HUES64 (cell line): ENCODE results near the gene IL15RA.

Source experiments
- H3K27ac ChIP-seq: 2 replicates; pipeline ENCODE4 v1.7.0; 2013; ENCODE audit warnings: low read depth, low read length, inconsistent platforms
- H3K27me3 ChIP-seq: 2 replicates; pipeline ENCODE4 v1.6.1; 2013; ENCODE audit warnings: mild to moderate bottlenecking, low read length; ENCODE audit not compliant: insufficient read depth
- H3K36me3 ChIP-seq: 2 replicates; pipeline ENCODE4 v1.6.1; 2013; ENCODE audit warnings: mild to moderate bottlenecking, low read length; ENCODE audit not compliant: insufficient read depth
- H3K4me1 ChIP-seq: 2 replicates; pipeline ENCODE4 v1.6.1; 2013; ENCODE audit warnings: mild to moderate bottlenecking, low read length, moderate library complexity; ENCODE audit not compliant: insufficient read depth
- H3K4me3 ChIP-seq: 2 replicates; pipeline ENCODE4 v1.5.1; 2013; ENCODE audit warnings: mild to moderate bottlenecking, low read length, moderate library complexity
- H3K9ac ChIP-seq: 2 replicates; pipeline ENCODE4 v1.6.1; 2013; ENCODE audit warnings: mild to moderate bottlenecking, low read depth, low read length
- H3K9me3 ChIP-seq: 2 replicates; pipeline ENCODE4 v1.6.1; 2013; ENCODE audit warnings: low read depth, low read length; ENCODE audit not compliant: insufficient read depth
- WGBS: fragments of 150-250, 120-280 bp; methylation state at CpG from one replicate; pipeline ENCODE4 v1.1.7; 2013; ENCODE audit warnings: missing lambda C conversion rate; 5-methylcytosine and 5-hydroxymethylcytosine counted together

Gene IL15RA

DNA sequence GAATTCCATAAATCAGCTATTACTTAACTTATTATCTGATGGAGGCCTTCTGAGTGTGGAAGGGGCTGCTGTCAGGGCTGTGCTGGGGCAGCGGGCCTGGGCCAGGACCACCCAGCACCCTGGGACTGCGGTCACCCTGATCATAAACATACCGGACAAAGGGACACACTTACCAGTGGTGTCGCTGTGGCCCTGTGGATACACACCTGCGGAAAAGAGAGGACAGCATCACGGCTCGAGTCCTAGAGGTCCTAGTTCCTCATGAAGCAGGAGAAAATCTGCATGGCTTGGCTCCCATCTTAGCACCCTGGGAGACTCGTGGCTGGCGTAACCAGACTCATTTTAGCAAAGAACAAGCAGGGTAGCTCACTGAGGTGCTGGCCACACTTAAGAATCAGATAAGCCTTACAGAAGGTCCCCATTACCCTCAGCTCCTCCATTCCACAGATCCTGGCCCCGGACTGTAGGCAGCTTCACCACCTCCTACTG, 17.7 kb downstream of the IL15RA start:
- H3K9ac ChIP-seq: no peak overlapping the region
- no peak overlapping the region for H3K27ac ChIP-seq
- H3K27me3 ChIP-seq: no peaks in the 10 kb centered on the region
- no peaks in the 10 kb centered on the region for H3K9me3 ChIP-seq
- no peak overlapping the region for H3K4me3 ChIP-seq
- no peaks in the 10 kb centered on the region for H3K36me3 ChIP-seq
- WGBS: 94% methylated on average over 10 of the region's 10 CpGs
- H3K4me1 ChIP-seq: no peaks in the 10 kb centered on the region

DNA sequence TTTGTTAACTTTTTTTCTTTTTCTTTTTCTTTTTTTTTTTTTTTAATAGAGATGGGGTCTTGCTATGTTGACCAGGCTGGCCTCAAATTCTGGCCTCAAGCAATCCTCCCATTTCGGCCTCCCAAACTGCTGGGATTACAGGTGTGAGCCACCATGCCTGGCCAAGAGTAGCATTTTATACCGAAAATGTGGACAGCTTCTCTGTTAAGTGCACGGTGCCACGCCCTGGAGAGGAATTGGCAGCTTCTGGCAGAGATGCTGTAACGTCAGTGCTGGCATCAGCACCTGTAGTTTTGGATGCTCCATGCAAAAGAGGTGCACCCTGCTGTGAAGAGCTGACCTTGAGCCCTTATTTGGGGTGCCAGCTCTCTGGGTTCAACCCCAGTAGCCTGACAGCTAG, 18.2 kb downstream of the IL15RA start:
- Histone ChIP-seq H3K9me3 (no peaks in the 10 kb centered on the region), H3K27ac (no peak overlapping the region), H3K27me3 (no peaks in the 10 kb centered on the region), H3K4me3 (no peak overlapping the region), H3K36me3 (no peaks in the 10 kb centered on the region), H3K9ac (no peak overlapping the region), H3K4me1 (no peaks in the 10 kb centered on the region)
- WGBS: 93% methylated on average over 5 of the region's 5 CpGs

DNA sequence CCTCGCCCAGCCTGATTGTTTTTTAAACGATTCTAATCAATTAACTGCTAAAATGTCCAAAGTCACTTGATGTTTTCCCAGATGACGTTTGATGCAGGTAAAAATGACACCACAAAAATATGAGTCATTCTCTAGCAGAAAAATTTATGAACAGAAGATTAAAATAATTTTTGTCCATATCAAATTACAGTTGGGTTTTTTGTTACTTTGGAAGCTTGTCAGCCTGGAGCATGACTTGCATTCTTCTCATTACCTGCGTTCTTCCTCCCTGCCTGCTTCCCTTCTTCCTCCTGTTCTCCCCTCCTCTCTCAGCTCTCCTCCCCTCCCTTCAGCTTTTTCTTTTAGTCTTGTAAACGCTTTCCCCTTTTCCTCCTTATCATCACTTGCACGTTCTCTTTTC, 18.7 kb downstream of the IL15RA start:
- H3K36me3 ChIP-seq: no peaks in the 10 kb centered on the region
- H3K9me3 ChIP-seq: no peaks in the 10 kb centered on the region
- no peaks in the 10 kb centered on the region for H3K27me3 ChIP-seq
- H3K4me3 ChIP-seq: no peak overlapping the region
- no peak overlapping the region for H3K27ac ChIP-seq
- H3K9ac ChIP-seq: no peak overlapping the region
- H3K4me1 ChIP-seq: no peaks in the 10 kb centered on the region
- 83% methylated on average over 5 of the region's 6 CpGs for WGBS

DNA sequence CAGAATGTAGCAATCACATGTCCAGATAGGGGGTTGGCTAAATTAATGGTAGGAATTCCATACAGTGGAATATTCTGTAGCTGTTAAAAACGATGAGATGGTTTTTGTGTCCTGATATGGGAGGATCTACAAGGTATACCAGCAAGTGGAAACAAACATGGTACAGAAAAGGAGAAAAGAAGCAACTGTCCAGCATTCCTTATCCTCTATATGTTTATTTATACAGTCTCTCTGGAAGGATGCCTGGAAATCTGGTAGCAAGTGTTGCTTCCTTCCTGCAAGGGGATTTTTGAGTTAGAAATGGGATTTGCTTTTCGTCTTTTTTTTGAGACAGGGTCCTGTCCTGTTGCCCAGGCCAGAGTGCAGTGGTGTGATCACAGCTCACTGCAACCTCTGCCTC, 19.3 kb downstream of the IL15RA start:
- no peak overlapping the region for H3K4me3 ChIP-seq
- H3K27me3 ChIP-seq: no peaks in the 10 kb centered on the region
- WGBS: 87% methylated on average over 2 of the region's 2 CpGs
- no peaks in the 10 kb centered on the region for H3K36me3 ChIP-seq
- no peaks in the 10 kb centered on the region for H3K4me1 ChIP-seq
- H3K27ac ChIP-seq: no peak overlapping the region
- no peak overlapping the region for H3K9ac ChIP-seq
- no peaks in the 10 kb centered on the region for H3K9me3 ChIP-seq

DNA sequence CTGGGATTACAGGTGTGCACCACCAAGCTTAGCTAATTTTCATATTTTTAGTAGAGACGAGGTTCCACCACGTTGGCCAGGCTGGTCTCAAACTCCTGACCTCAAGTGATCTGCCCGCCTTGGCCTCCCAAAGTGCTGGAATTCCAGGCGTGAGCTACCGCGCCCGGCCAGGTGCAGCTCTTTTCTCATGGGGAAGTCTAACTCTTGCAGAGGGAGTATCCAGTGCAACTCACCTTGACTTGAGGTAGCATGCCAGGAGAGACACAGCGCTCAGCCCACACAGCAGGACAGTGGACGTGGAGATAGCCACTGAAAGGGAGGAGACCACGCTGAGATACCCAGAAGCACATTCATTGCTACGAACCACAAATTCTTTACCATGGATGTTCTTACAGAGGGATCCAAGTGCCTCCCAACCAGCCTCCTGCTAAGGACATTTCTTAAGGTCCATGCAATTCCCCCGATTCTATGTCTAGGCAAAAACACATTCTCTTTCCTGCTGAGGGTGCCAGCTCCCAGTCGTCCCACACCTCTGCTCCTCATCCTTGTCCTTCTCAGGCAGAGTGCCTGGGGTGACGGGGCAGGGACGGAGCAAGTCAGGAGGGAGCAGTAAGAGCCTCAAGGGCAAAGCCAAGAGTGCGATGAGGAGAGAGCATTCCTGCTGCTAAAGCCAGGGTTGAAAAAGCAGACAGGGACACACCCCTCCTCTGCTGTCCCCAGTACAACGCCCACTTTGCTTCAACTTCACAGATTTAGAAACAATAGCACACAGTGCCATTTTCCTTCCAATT, 21.0 kb downstream of the IL15RA start:
- no peaks in the 10 kb centered on the region for H3K27me3 ChIP-seq
- no peaks in the 10 kb centered on the region for H3K9me3 ChIP-seq
- no peak overlapping the region for H3K9ac ChIP-seq
- no peak overlapping the region for H3K4me3 ChIP-seq
- no peaks in the 10 kb centered on the region for H3K4me1 ChIP-seq
- H3K36me3 ChIP-seq: no peaks in the 10 kb centered on the region
- no peak overlapping the region for H3K27ac ChIP-seq
- 88% methylated on average over 17 of the region's 17 CpGs for WGBS

DNA sequence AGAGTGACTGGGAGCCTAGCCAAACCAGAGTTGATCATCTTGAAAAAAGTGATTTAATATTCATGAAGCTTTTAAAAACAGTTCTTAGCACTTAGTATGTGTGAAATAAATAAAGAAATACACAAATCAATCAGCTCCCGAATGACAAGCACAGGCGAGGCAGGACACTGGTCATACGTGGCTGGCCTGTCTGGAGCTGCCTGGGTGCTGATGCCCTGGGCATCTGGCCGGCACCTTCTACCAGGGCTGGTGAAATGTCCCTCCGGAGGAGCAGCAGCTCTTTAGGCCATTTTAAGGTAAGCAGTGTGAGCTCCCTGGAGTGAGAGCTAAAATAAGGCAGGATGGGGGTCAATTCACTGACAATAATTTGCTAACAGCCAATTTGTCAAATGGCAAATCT, 23.7 kb downstream of the IL15RA start:
- Histone ChIP-seq H3K4me3 (no peak overlapping the region), H3K27me3 (no peaks in the 10 kb centered on the region), H3K9me3 (no peaks in the 10 kb centered on the region), H3K36me3 (no peaks in the 10 kb centered on the region), H3K27ac (no peak overlapping the region), H3K4me1 (no peaks in the 10 kb centered on the region), H3K9ac (no peak overlapping the region)
- WGBS: 86% methylated on average over 5 of the region's 5 CpGs

DNA sequence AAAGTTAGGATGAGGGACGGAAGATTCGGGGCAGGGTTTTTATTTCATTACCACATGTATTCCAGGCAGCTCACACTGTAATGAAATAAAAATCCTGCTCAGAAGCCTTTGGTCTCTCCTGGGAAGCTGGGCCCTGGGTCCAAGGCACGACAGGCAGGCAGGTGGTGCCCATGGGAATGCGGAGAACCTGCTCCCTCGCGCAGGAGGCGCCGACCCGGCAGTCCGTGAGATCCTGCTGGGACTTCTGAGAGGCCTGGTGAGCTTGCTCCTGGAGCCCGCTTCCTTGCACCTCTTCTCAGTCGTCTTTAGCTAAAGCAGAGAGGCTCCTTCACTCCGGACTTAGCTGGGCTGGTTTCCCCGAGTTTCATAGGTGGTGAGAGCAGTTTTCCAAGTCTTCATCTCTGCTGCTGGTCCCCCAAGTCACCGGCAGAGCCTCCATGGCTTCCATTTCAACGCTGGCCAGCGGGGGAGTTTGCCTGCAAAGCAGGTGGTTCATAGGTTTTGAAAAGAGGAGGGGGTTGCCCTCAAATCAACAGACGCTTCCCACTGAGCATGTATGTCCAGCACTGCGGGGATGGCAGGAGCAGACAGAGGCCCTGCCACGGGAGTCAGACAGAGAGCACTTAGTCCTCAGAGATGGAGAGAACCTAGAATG, 24.5 kb downstream of the IL15RA start:
- no peaks in the 10 kb centered on the region for H3K4me1 ChIP-seq
- no peak overlapping the region for H3K9ac ChIP-seq
- WGBS: 76% methylated on average over 19 of the region's 20 CpGs
- no peak overlapping the region for H3K27ac ChIP-seq
- H3K27me3 ChIP-seq: no peaks in the 10 kb centered on the region
- no peak overlapping the region for H3K4me3 ChIP-seq
- H3K9me3 ChIP-seq: no peaks in the 10 kb centered on the region
- no peaks in the 10 kb centered on the region for H3K36me3 ChIP-seq

DNA sequence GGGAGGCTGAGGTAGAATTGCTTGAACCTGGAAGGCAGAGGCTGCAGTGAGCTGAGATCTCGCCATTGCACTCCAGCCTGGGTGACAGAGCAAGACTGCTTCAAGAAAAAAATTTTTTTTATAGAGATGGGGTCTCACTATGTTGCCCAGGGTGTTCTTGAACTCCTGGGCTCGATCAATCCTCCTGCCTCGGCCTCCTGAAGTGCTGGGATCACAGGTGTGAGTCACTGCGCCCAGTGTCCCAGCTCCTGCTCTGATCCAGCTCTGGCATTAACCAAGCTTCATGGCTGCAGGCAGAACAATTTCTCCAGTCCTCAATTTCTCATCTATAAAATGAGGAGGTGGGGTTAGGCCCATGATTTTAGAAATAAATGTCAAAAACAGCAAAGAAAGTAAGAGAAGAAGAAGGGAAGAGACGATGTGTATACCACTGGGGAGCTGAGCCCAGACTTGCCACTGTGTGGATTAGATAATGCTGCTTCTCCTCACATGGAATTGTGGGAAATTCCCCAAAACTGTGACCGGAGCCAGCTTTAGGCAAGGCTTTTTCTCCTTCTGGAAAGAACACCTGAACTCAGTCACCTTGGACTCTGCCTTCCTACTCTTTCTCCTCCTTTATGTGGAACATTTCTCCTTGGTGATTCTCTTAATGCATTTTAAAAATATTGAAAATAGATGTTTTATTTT, 25.5 kb downstream of the IL15RA start:
- Histone ChIP-seq H3K4me3 (no peak overlapping the region), H3K9ac (no peak overlapping the region), H3K27ac (no peak overlapping the region), H3K27me3 (no peaks in the 10 kb centered on the region), H3K36me3 (no peaks in the 10 kb centered on the region), H3K4me1 (no peaks in the 10 kb centered on the region), H3K9me3 (no peaks in the 10 kb centered on the region)
- WGBS: 94% methylated on average over 6 of the region's 6 CpGs

DNA sequence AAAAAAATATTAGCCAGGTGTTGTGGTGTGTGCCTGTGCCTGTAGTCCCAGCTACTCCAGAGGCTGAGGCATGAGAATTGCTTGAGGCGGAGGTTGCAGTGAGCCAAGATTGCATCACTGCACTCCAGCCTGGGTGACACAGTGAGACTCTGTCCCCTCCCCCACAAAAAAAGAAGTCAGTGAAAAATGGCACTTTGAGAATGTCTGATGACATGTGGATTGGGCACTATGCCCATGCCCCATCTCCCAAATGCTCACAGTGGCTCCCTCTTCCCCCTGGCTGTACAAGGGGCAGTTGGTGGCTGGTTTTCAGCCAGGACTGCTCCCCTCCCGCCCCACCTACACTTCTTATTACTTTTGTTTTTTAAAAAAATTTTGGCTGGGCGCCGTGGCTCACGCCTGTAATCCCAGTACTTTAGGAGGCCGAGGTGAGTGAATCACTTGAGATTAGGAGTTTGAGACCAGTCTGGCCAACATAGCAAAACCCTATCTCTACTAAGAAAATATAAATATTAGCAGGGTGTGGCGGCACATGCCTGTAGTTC, 26.1 kb downstream of the IL15RA start:
- Histone ChIP-seq H3K27ac (no peak overlapping the region), H3K9ac (no peak overlapping the region), H3K9me3 (no peaks in the 10 kb centered on the region), H3K36me3 (no peaks in the 10 kb centered on the region), H3K27me3 (no peaks in the 10 kb centered on the region), H3K4me1 (no peaks in the 10 kb centered on the region), H3K4me3 (no peak overlapping the region)
- WGBS: 94% methylated on average over 7 of the region's 7 CpGs

DNA sequence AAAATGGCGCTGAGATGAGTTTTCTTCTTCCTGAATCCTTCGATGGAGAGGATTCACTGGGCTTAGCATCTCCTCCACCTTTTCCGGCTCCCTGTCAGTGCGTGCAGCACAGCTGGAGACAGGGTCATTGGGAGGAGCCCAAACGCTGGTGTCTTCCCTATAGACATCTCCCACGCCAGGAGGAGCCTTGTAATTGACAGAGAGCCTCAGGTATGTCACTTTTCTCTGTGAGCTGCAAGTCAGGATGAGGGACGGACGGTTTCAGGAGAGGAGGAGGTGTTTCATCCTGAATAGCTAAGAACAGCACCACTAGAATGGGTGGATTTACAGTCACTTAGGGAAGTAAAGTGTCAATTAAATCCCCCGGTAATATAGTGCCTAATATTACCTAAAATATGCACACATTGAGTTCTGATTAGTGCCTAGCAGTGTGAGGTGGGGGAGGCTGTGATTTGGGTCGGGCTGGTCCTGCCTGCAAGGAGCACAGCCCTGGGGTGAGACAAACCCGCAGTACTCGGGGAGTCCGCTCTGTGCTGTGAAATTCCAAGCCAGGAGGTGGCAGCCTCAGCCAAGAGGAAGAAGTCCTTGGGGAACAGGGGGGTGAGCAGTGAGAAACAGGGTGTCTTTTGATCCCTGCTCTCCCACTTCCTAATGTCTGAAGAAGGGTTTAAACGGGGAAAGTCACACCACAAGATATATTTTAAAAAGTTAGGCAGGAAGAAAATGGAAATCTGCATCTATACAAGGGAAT, 28.2 kb downstream of the IL15RA start:
- H3K9ac ChIP-seq: no peak overlapping the region
- H3K27me3 ChIP-seq: no peaks in the 10 kb centered on the region
- no peaks in the 10 kb centered on the region for H3K36me3 ChIP-seq
- H3K4me1 ChIP-seq: peaks cover 15% of the 10 kb centered on the region
- H3K4me3 ChIP-seq: no peak overlapping the region
- WGBS: 49% methylated on average over 12 of the region's 14 CpGs
- no peaks in the 10 kb centered on the region for H3K9me3 ChIP-seq
- no peak overlapping the region for H3K27ac ChIP-seq
